Measurements from ENCODE around the gene SLC16A12.
"Not testable (repeated sequence)": the region's sequence is repeated elsewhere in the genome, so short reads cannot be mapped to it uniquely, and the experiment has no call there.

The SLC16A12 gene

GRCh38 chr10:89529711-89530110 is 5.7 kb downstream of the SLC16A12 start:
- DNase-seq, H3K9me3 Mint-ChIP-seq, H3K4me1 Mint-ChIP-seq, H3K27ac Mint-ChIP-seq, H3K4me3 Mint-ChIP-seq, ATAC-seq: not testable (repeated sequence)
- H3K27me3 Mint-ChIP-seq = peaks cover 44% of the 10 kb centered on the region

- no peak overlapping the region for H3K27ac Mint-ChIP-seq
- no peaks in the 10 kb centered on the region for H3K4me1 Mint-ChIP-seq
- ATAC-seq = no peak
- no peak for DNase-seq
- H3K4me3 Mint-ChIP-seq = no peak overlapping the region
- H3K27me3 Mint-ChIP-seq = peaks cover 10% of the 10 kb centered on the region
- no peaks in the 10 kb centered on the region for H3K9me3 Mint-ChIP-seq
Observed at GRCh38 chr10:89526358-89526757, 9.0 kb downstream of the SLC16A12 start.

GRCh38 chr10:89525556-89525955 is 9.8 kb downstream of the SLC16A12 start:
- peaks cover 3% of the 10 kb centered on the region for H3K27me3 Mint-ChIP-seq
- ATAC-seq (no peak), DNase-seq (no peak)
- no peaks in the 10 kb centered on the region for H3K9me3 Mint-ChIP-seq
- H3K4me3 Mint-ChIP-seq = no peak overlapping the region
- H3K4me1 Mint-ChIP-seq = no peaks in the 10 kb centered on the region
- no peak overlapping the region for H3K27ac Mint-ChIP-seq

GRCh38 chr10:89524279-89524678 is 11.1 kb downstream of the SLC16A12 start:
- Mint-ChIP-seq H3K27ac (no peak overlapping the region), H3K4me3 (no peak overlapping the region), H3K4me1 (no peaks in the 10 kb centered on the region), H3K27me3 (no peaks in the 10 kb centered on the region), H3K9me3 (no peaks in the 10 kb centered on the region)
- ATAC-seq (no peak), DNase-seq (no peak)

- no peak for ATAC-seq
- no peaks in the 10 kb centered on the region for H3K4me1 Mint-ChIP-seq
- no peak overlapping the region for H3K4me3 Mint-ChIP-seq
- no peaks in the 10 kb centered on the region for H3K9me3 Mint-ChIP-seq
- no peak overlapping the region for H3K27ac Mint-ChIP-seq
- no peak for DNase-seq
- no peaks in the 10 kb centered on the region for H3K27me3 Mint-ChIP-seq
Observed at GRCh38 chr10:89523274-89523673, 12.1 kb downstream of the SLC16A12 start.

- ATAC-seq (no peak), DNase-seq (no peak)
- Mint-ChIP-seq H3K4me3 (no peak overlapping the region), H3K9me3 (no peaks in the 10 kb centered on the region), H3K27me3 (no peaks in the 10 kb centered on the region), H3K4me1 (no peaks in the 10 kb centered on the region), H3K27ac (no peak overlapping the region)
Observed at GRCh38 chr10:89522463-89522862, 12.9 kb downstream of the SLC16A12 start.

GRCh38 chr10:89521368-89521767 is 14.0 kb downstream of the SLC16A12 start:
- ATAC-seq (no peak), DNase-seq (no peak)
- H3K27ac Mint-ChIP-seq = peak overlapping the region in 1 of 2 donors; percentile 9
- no peak overlapping the region for H3K4me3 Mint-ChIP-seq
- no peaks in the 10 kb centered on the region for H3K9me3 Mint-ChIP-seq
- no peaks in the 10 kb centered on the region for H3K27me3 Mint-ChIP-seq
- no peaks in the 10 kb centered on the region for H3K4me1 Mint-ChIP-seq

- H3K27ac Mint-ChIP-seq = no peak overlapping the region
Observed at GRCh38 chr10:89520706-89521105, 14.7 kb downstream of the SLC16A12 start.

GRCh38 chr10:89518876-89519842 is 16.2 kb downstream of the SLC16A12 start:
- Mint-ChIP-seq H3K27ac (no peak overlapping the region), H3K4me1 (peaks cover 6% of the 10 kb centered on the region), H3K4me3 (no peak overlapping the region), H3K27me3 (no peaks in the 10 kb centered on the region), H3K9me3 (no peaks in the 10 kb centered on the region)
- no peak for DNase-seq
- ATAC-seq = no peak

More at GRCh38 chr10:89520706-89521105, 14.7 kb downstream of the SLC16A12 start:
- no peak for ATAC-seq
- no peak for DNase-seq
- Mint-ChIP-seq H3K4me1 (peaks cover 1% of the 10 kb centered on the region), H3K9me3 (no peaks in the 10 kb centered on the region), H3K4me3 (no peak overlapping the region), H3K27me3 (no peaks in the 10 kb centered on the region)

GRCh38 chr10:89518108-89518507 is 17.3 kb downstream of the SLC16A12 start:
- ATAC-seq = no peak
- Mint-ChIP-seq H3K27ac (no peak overlapping the region), H3K4me1 (peaks cover 6% of the 10 kb centered on the region), H3K9me3 (no peaks in the 10 kb centered on the region), H3K27me3 (no peaks in the 10 kb centered on the region), H3K4me3 (no peak overlapping the region)
- no peak for DNase-seq

- DNase-seq (no peak), ATAC-seq (no peak)
- Mint-ChIP-seq H3K27ac (no peak overlapping the region), H3K4me3 (no peak overlapping the region), H3K27me3 (no peaks in the 10 kb centered on the region), H3K4me1 (peaks cover 11% of the 10 kb centered on the region), H3K9me3 (no peaks in the 10 kb centered on the region)
Observed at GRCh38 chr10:89516149-89516832, 19.1 kb downstream of the SLC16A12 start.

- ATAC-seq (no peak), DNase-seq (no peak)
- H3K27ac Mint-ChIP-seq = no peak overlapping the region
- peaks cover 11% of the 10 kb centered on the region for H3K4me1 Mint-ChIP-seq
- H3K27me3 Mint-ChIP-seq = no peaks in the 10 kb centered on the region
- no peaks in the 10 kb centered on the region for H3K9me3 Mint-ChIP-seq
- no peak overlapping the region for H3K4me3 Mint-ChIP-seq
Observed at GRCh38 chr10:89515031-89515841, 20.2 kb downstream of the SLC16A12 start.

GRCh38 chr10:89513206-89513605 is 22.2 kb downstream of the SLC16A12 start:
- DNase-seq (no peak), ATAC-seq (no peak)
- H3K27ac Mint-ChIP-seq = no peak overlapping the region
- no peaks in the 10 kb centered on the region for H3K27me3 Mint-ChIP-seq
- H3K4me3 Mint-ChIP-seq = no peak overlapping the region
- peaks cover 11% of the 10 kb centered on the region for H3K4me1 Mint-ChIP-seq
- H3K9me3 Mint-ChIP-seq = no peaks in the 10 kb centered on the region

GRCh38 chr10:89505640-89506275 is 29.6 kb downstream of the SLC16A12 start:
- no peak overlapping the region for H3K4me3 Mint-ChIP-seq
- ATAC-seq (no peak), DNase-seq (no peak)
- H3K4me1 Mint-ChIP-seq = peaks cover 12% of the 10 kb centered on the region
- H3K27ac Mint-ChIP-seq = no peak overlapping the region
- H3K9me3 Mint-ChIP-seq = no peaks in the 10 kb centered on the region
- peaks cover 12% of the 10 kb centered on the region for H3K27me3 Mint-ChIP-seq

- DNase-seq (no peak), ATAC-seq (no peak)
- peaks cover 12% of the 10 kb centered on the region for H3K4me1 Mint-ChIP-seq
- no peak overlapping the region for H3K4me3 Mint-ChIP-seq
- peaks cover 16% of the 10 kb centered on the region for H3K27me3 Mint-ChIP-seq
- H3K9me3 Mint-ChIP-seq = no peaks in the 10 kb centered on the region
- no peak overlapping the region for H3K27ac Mint-ChIP-seq
Observed at GRCh38 chr10:89504691-89505090, 30.7 kb downstream of the SLC16A12 start.
